Lung (tissue), 12 donors: ENCODE results near the gene HPS1. TPM values are rescaled to one million over a fixed set of nuclear protein-coding genes. Genes with fewer than 3 reads are reported as not detected.

Experiments
- ATAC-seq: fragments of 200-7000 bp; cut with Tn5 transposase; one replicate; pipeline ENCODE4 v1.9.1; 2020; ENCODE audit warnings: moderate number of reproducible peaks; ENCODE audit not compliant: insufficient read depth, low FRiP score
- DNase-seq, 3 donors: peaks; one replicate each; pipeline ENCODE4 v3.0.0-alpha.2; 2013 to 2017
- H3K27ac ChIP-seq, 2 donors: one replicate each; pipeline ENCODE4 v1.5.1; 2013; ENCODE audit warnings: mild to moderate bottlenecking in 2 of 2, moderate library complexity in 2 of 2, control low read depth in 1 of 2, inconsistent platforms in 1 of 2, low read depth in 1 of 2, low read length in 1 of 2
- H3K27me3 ChIP-seq, 3 donors: one replicate each; pipeline ENCODE4 v1.5.1; 2013; ENCODE audit warnings: low read length in 2 of 3; ENCODE audit not compliant: control insufficient read depth in 3 of 3, insufficient read depth in 3 of 3
- H3K36me3 ChIP-seq, 4 donors: one replicate each; pipeline ENCODE4 v1.5.1; 2013; ENCODE audit warnings: low read length in 4 of 4, mild to moderate bottlenecking in 1 of 4, moderate library complexity in 1 of 4; ENCODE audit not compliant: control insufficient read depth in 4 of 4, insufficient read depth in 4 of 4
- H3K4me1 ChIP-seq, 5 donors: one replicate each; pipeline ENCODE4 v1.5.1; 2013; ENCODE audit warnings: low read length in 5 of 5, mild to moderate bottlenecking in 2 of 5, moderate library complexity in 1 of 5; ENCODE audit not compliant: control insufficient read depth in 5 of 5, insufficient read depth in 5 of 5
- H3K4me3 ChIP-seq: one replicate; pipeline ENCODE4 v1.5.1; 2013; ENCODE audit warnings: mild to moderate bottlenecking, control low read depth, moderate library complexity
- H3K9ac ChIP-seq, 2 donors: one replicate each; pipeline ENCODE4 v1.5.1; 2013; ENCODE audit warnings: low read length in 2 of 2, control low read depth in 1 of 2; ENCODE audit not compliant: insufficient read depth in 1 of 2
- H3K9me3 ChIP-seq, 4 donors: one replicate each; pipeline ENCODE4 v1.5.1; 2013; ENCODE audit warnings: low read length in 3 of 4, mild to moderate bottlenecking in 1 of 4, moderate library complexity in 1 of 4; ENCODE audit not compliant: control insufficient read depth in 4 of 4, insufficient read depth in 3 of 4
- CTCF ChIP-seq: IDR thresholded peaks from 2 replicates; pipeline ENCODE4 v1.5.1; 2012; ENCODE audit warnings: mild to moderate bottlenecking; ENCODE audit errors: control extremely low read depth, extremely low read depth
- WGBS, 2 donors: extraction: QIAGEN DNeasy Blood & Tissue Kit; methylation state at CpG; one replicate each; pipeline ENCODE4 v1.1.7; 2013; 5-methylcytosine and 5-hydroxymethylcytosine counted together
- polyA plus RNA-seq, 2 donors: library from polyadenylated mRNA; stranded (reverse); fragments of 200-250 nt; gene quantifications; one replicate each; pipeline ENCODE4 v1.2.1, GENCODE V29; 2013
- total RNA-seq, 2 donors: library from RNA; depleted of rRNA in 1 of 2; stranded (reverse); fragments of >200 nt in 1 of 2; gene quantifications; one replicate each; pipeline ENCODE4 v1.2.1, GENCODE V29; 2014 to 2021
- donor health status: control.
- donor health status: control.
- donor health status: Bipolar disorder and iron deficiency.
- donor health status: healthy.
- donor health status: DM: yes; HTN: yes; CAD: no.

Gene HPS1
- total and polyA plus RNA-seq, 4 donors: 32.3 to 89.5 (median 58.4) TPM

- WGBS, 2 donors: 91 to 94% methylated on average over 21 of the region's 21 CpGs
- TF ChIP-seq CTCF: no peak
- Histone ChIP-seq H3K4me1 (peaks cover 4 to 23% (median 11%) of the 10 kb centered on the region in 5 donors), H3K9ac (no peak overlapping the region), H3K36me3 (peaks cover 2 to 49% (median 9%) of the 10 kb centered on the region in 4 donors), H3K9me3 (no peaks in the 10 kb centered on the region), H3K27ac (no peak overlapping the region), H3K4me3 (no peak overlapping the region), H3K27me3 (no peaks in the 10 kb centered on the region)
- ATAC-seq: no peak
- no peak for DNase-seq
These were observed 28.6 kb downstream of the HPS1 start for GRCh38 chr10:98417973-98418664.

GRCh38 chr10:98417481-98417959 is 29.2 kb downstream of the HPS1 start:
- H3K36me3 ChIP-seq: peaks cover 0 to 45% (median 10%) of the 10 kb centered on the region in 4 donors

GRCh38 chr10:98416606-98417388 is 29.9 kb downstream of the HPS1 start:
- 94 to 95% methylated on average over 18 of the region's 18 CpGs for WGBS, 2 donors
- no peak for ATAC-seq
- no peak for TF ChIP-seq CTCF

More at GRCh38 chr10:98417481-98417959, 29.2 kb downstream of the HPS1 start:
- Histone ChIP-seq H3K27ac (no peak overlapping the region), H3K9me3 (no peaks in the 10 kb centered on the region), H3K4me1 (peaks cover 4 to 23% (median 11%) of the 10 kb centered on the region in 5 donors), H3K27me3 (no peaks in the 10 kb centered on the region), H3K9ac (no peak overlapping the region), H3K4me3 (no peak overlapping the region)
- ATAC-seq (no peak), DNase-seq (no peak)
- 96 to 97% methylated on average over 19 of the region's 19 CpGs for WGBS, 2 donors
- no peak for TF ChIP-seq CTCF

More at GRCh38 chr10:98416606-98417388, 29.9 kb downstream of the HPS1 start:
- H3K27ac ChIP-seq: no peak overlapping the region
- H3K4me1 ChIP-seq: peaks cover 4 to 31% (median 15%) of the 10 kb centered on the region in 5 donors
- DNase-seq: no peak
- no peak overlapping the region for H3K4me3 ChIP-seq
- no peaks in the 10 kb centered on the region for H3K9me3 ChIP-seq
- peaks cover 0 to 42% (median 10%) of the 10 kb centered on the region in 4 donors for H3K36me3 ChIP-seq
- H3K9ac ChIP-seq: no peak overlapping the region
- H3K27me3 ChIP-seq: no peaks in the 10 kb centered on the region
